Suprapubic skin (tissue), 4 donors: ENCODE data around the gene GRPEL1. TPM values are rescaled to one million over a fixed set of nuclear protein-coding genes. Genes with fewer than 3 reads are reported as not detected.
A peak's percentile ranks its signal among the peaks of the same experiment; 100 is the strongest.

Source experiments
- DNase-seq, 2 donors: peaks; one replicate each; pipeline ENCODE4 v3.0.0-alpha.2; 2019; ENCODE audit warnings: low spot score in 2 of 2
- H3K27ac ChIP-seq: fragments of 200-600 bp; sonication (generic); one replicate; pipeline ENCODE4 v1.5.1; 2019
- H3K27me3 ChIP-seq: fragments of 200-600 bp; sonication (generic); one replicate; pipeline ENCODE4 v1.5.1; 2019
- H3K36me3 ChIP-seq: fragments of 200-600 bp; sonication (generic); one replicate; pipeline ENCODE4 v1.5.1; 2019
- H3K4me1 ChIP-seq: fragments of 200-600 bp; sonication (generic); one replicate; pipeline ENCODE4 v1.5.1; 2019
- H3K4me3 ChIP-seq: fragments of 200-600 bp; sonication (generic); one replicate; pipeline ENCODE4 v1.5.1; 2019; ENCODE audit warnings: mild to moderate bottlenecking
- H3K9me3 ChIP-seq: fragments of 200-600 bp; sonication (generic); one replicate; pipeline ENCODE4 v1.5.1; 2019
- CTCF ChIP-seq, 2 donors: fragments of 200-600 bp in 1 of 2; fragments of 450-650 bp in 1 of 2; sonication (generic) in 1 of 2; IDR thresholded peaks; one replicate each; pipeline ENCODE4 v1.5.1; 2016 to 2019; ENCODE audit warnings: antibody characterized with exemption in 2 of 2, mild to moderate bottlenecking in 1 of 2, moderate library complexity in 1 of 2
- EP300 ChIP-seq: sonication (generic); formaldehyde crosslinking; IDR thresholded peaks from one replicate; pipeline ENCODE4 v1.6.1; 2017; ENCODE audit warnings: antibody characterized with exemption
- POLR2A ChIP-seq, 2 donors: fragments of 450-650 bp; IDR thresholded peaks; one replicate each; pipeline ENCODE4 v1.6.1; 2017; ENCODE audit warnings: antibody characterized with exemption in 2 of 2, mild to moderate bottlenecking in 2 of 2, moderate library complexity in 2 of 2
- POLR2AphosphoS5 ChIP-seq, 3 donors: sonication (generic); formaldehyde crosslinking; IDR thresholded peaks; one replicate each; pipeline ENCODE4 v1.6.1; 2017; ENCODE audit warnings: antibody characterized with exemption in 3 of 3
- WGBS: methylation state at CpG from one replicate; pipeline ENCODE4 v1.1.5; 2018; 5-methylcytosine and 5-hydroxymethylcytosine counted together
- total RNA-seq, 4 donors: library from RNA; depleted of rRNA; stranded (reverse); fragments of >200 nt; gene quantifications; one replicate each; pipeline ENCODE4 v1.1.0, GENCODE V29; 2016

GRPEL1 gene
- total RNA-seq, 4 donors from 2014 or later: 18.2 to 32.4 (median 25.3) TPM

DNA sequence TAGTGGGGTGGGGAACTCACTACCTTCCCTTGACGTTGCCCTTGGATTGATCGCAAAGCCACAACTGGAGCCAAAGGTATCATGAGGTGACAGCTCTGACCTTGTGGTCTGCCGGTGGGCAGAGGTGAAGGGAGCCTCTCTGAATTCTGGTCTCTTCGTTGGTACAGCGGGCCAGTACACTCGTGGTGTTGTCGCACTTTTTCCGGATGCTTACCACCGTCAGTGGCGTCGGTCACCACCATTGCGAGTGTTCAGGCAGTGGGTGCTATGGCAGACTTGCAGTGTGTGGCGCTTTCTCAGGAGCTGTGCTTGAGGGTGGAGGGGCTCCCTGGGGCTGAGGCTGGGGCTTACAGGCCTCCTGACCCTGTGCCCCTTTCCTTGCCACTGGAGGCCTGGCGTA, 5.2 kb upstream of the GRPEL1 start:
- H3K27me3 ChIP-seq: no peaks in the 10 kb centered on the region
- H3K36me3 ChIP-seq: no peaks in the 10 kb centered on the region
- no peak overlapping the region for H3K27ac ChIP-seq
- 87% methylated on average over 14 of the region's 14 CpGs for WGBS
- no peak overlapping the region for H3K4me3 ChIP-seq
- peaks cover 15% of the 10 kb centered on the region for H3K4me1 ChIP-seq
- no peak for DNase-seq
- no peaks in the 10 kb centered on the region for H3K9me3 ChIP-seq
- TF ChIP-seq CTCF (IDR thresholded peaks at IDR 0.05) (no peak), POLR2AphosphoS5 (IDR thresholded peaks at IDR 0.05) (no peak), EP300 (no peak), POLR2A (IDR thresholded peaks at IDR 0.05) (no peak)

DNA sequence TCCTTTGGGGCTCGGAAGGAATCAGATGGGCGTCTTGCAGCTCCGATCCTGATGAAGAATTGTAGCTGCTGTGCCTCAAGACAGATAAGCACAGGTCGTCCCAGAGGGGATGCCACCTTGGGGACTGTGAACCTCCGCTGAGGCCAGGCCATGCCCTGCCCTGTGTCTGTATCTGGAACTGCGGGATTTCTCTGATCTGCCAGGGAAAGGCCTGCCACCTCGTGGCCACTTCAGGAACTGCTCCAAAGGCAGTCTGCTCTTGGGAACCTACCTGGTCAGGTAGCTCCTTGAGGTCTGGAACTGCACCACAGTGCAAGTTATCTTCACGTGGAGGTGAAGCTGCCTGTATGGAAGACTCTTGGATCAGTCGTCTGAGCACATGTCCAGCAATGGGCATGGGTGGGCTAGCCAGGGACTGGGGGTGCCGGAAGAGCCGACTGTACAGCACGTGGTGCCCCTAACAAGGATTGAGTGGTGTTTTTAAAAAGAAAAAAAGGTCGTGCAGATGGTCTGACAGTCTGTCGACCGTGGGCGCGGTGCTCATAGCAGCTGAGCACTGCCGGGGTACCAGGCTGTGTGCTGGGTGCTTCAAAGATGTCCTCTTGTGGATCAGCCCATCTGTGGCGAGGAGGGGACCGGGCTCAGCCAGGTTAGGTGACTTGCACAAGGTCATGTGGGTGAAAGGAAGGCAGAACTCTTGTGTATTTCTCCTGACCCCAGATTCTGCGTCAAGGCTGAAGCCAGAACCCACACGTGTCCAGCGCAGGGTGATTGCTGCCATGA, 3.1 kb upstream of the GRPEL1 start:
- H3K27ac ChIP-seq: no peak overlapping the region
- DNase-seq: peak; percentile 88 to 89
- peaks cover 28% of the 10 kb centered on the region for H3K4me1 ChIP-seq
- no peak for TF ChIP-seq POLR2A (IDR thresholded peaks at IDR 0.05)
- no peak for TF ChIP-seq EP300
- TF ChIP-seq POLR2AphosphoS5 (IDR thresholded peaks at IDR 0.05): peak in 1 of 3 donors; percentile 47
- TF ChIP-seq CTCF (IDR thresholded peaks at IDR 0.05): peak; percentile 95 to 97
- H3K4me3 ChIP-seq: no peak overlapping the region
- no peaks in the 10 kb centered on the region for H3K27me3 ChIP-seq
- no peaks in the 10 kb centered on the region for H3K36me3 ChIP-seq
- WGBS: 42% methylated on average over 23 of the region's 23 CpGs
- no peaks in the 10 kb centered on the region for H3K9me3 ChIP-seq

GRCh38 chr4:7068883-7069282, 1.0 kb upstream of the GRPEL1 start:
- H3K4me3 ChIP-seq: peak overlapping the region; percentile 90
- 13% methylated on average over 18 of the region's 20 CpGs for WGBS
- peak in 1 of 2 donors; percentile 76 for DNase-seq
- no peaks in the 10 kb centered on the region for H3K9me3 ChIP-seq
- TF ChIP-seq POLR2A (IDR thresholded peaks at IDR 0.05): no peak
- no peaks in the 10 kb centered on the region for H3K27me3 ChIP-seq
- H3K27ac ChIP-seq: peak overlapping the region; percentile 93
- H3K4me1 ChIP-seq: peaks cover 33% of the 10 kb centered on the region
- peaks cover 2% of the 10 kb centered on the region for H3K36me3 ChIP-seq

- WGBS: under 1% methylated on average over 40 of the region's 50 CpGs
- H3K4me1 ChIP-seq: peaks cover 33% of the 10 kb centered on the region
- peak overlapping the region; percentile 93 for H3K27ac ChIP-seq
- no peaks in the 10 kb centered on the region for H3K9me3 ChIP-seq
- H3K4me3 ChIP-seq: peak overlapping the region; percentile 90
- H3K36me3 ChIP-seq: peaks cover 8% of the 10 kb centered on the region
- no peaks in the 10 kb centered on the region for H3K27me3 ChIP-seq
- no peak for TF ChIP-seq EP300
- no peak for TF ChIP-seq POLR2A (IDR thresholded peaks at IDR 0.05)
- no peak for TF ChIP-seq POLR2AphosphoS5 (IDR thresholded peaks at IDR 0.05)
- no peak for TF ChIP-seq CTCF (IDR thresholded peaks at IDR 0.05)
- DNase-seq: peak; percentile 99 to 100
Observed at GRCh38 chr4:7068279-7068842, 497 bp upstream of the GRPEL1 start.

- peaks cover 33% of the 10 kb centered on the region for H3K4me1 ChIP-seq
- no peak for DNase-seq
- H3K36me3 ChIP-seq: peaks cover 20% of the 10 kb centered on the region
- TF ChIP-seq POLR2A (IDR thresholded peaks at IDR 0.05) (no peak), POLR2AphosphoS5 (IDR thresholded peaks at IDR 0.05) (no peak), EP300 (no peak), CTCF (IDR thresholded peaks at IDR 0.05) (no peak)
- no peaks in the 10 kb centered on the region for H3K9me3 ChIP-seq
- H3K27me3 ChIP-seq: no peaks in the 10 kb centered on the region
- H3K27ac ChIP-seq: peak overlapping the region; percentile 93
- peak overlapping the region; percentile 90 for H3K4me3 ChIP-seq
- WGBS: 2% methylated on average over 13 of the region's 13 CpGs
Observed at GRCh38 chr4:7067126-7067451, 775 bp downstream of the GRPEL1 start.
